Fibroblast of skin of right biceps (primary cell): Measurements from ENCODE around the gene RPS14.
"Not testable (repeated sequence)": the region's sequence is repeated elsewhere in the genome, so short reads cannot be mapped to it uniquely, and the experiment has no call there.

ENCODE experiments used
- DNase-seq: peaks from one replicate; pipeline ENCODE4 v3.0.0-alpha.2; 2013

Gene RPS14

GRCh38 chr5:150443242-150444075, 6.1 kb downstream of the RPS14 start:
- no peak for DNase-seq

GRCh38 chr5:150442699-150443080, 6.8 kb downstream of the RPS14 start:
- DNase-seq = no peak

GRCh38 chr5:150441813-150442698, 7.5 kb downstream of the RPS14 start:
- no peak for DNase-seq

DNA sequence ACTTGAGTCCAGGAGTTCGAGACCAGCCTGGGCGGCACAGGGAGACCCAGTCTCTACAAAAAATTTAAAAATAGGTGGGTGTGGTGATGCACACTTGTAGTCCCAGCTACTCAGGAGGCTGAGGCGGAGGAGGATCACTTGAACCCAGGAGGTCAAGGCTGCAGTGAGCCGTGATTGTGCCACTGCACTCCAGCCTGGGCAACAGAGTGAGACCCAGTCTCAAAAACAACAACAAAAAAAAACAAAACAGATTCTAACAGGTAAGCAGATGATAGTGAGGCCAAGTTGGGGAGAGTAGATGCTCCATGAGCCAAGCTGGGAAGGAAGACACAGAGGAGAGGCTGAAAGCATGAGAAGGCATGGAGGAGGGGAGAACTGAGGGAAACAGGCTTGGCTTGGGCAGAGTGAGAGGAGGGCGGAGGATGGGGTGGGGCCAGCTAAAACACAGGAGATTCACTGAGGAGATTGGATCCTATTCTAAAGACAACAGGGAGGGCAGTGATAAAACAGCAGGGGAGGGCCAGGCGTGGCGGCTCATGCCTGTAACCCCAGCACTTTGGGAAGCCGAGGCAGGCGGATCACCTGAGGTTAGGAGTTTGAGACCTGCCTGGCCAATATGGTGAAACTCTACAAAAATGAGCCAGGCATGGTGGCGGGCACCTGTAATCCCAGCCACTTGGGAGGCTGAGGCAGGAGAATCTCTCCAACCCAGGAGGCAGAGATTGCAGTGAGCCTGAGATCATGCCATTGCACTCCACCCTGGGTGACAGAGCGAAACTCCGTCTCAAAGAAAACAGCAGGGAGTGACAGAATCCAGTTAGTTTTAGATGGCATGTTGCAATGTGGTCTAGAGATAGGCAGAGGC, 8.4 kb downstream of the RPS14 start:
- no peak for DNase-seq

- no peak for DNase-seq
These were observed 10.5 kb downstream of the RPS14 start for GRCh38 chr5:150438873-150439546.

- peak; percentile 79 for DNase-seq
These were observed 13.3 kb downstream of the RPS14 start for GRCh38 chr5:150436141-150436680.

DNA sequence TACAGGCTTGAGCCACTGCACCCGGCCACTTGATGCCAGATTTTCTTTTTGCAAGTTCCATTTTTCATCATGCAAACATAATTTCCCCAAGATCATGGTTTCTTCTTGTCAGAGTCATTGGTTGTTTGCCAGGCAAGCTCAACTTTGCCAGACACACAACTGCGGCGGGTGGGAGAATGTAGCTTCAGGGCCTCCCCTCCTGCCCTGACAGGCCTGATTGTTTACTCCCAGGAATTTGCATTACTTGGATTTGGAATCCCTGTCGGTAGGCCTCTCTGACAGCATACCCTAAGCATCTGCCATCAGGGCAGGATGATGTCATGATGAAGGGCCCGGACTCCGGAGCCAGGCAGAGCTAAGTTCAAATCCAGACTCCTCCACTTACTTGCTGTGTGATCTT, 15.1 kb downstream of the RPS14 start:
- DNase-seq = peak; percentile 84

DNA sequence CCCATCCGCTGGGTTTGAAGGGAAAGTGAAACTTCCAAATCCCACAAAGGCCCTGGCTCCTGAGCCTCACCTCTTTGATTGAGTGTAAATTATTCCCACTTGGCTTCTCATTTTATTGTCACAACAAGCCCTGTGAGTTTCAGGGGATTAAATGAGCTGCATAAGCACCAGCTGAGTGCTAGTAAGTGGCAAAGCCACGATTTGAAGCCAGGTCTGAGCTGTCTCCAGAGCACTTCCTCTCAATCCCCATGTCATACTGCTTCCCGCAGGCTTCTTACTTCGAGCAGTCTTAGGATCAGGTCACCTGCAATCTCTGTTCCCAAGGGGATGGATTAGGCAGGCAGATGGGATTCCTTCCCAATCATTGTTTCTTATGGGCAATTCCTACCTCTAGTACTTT, 18.0 kb downstream of the RPS14 start:
- no peak for DNase-seq

DNA sequence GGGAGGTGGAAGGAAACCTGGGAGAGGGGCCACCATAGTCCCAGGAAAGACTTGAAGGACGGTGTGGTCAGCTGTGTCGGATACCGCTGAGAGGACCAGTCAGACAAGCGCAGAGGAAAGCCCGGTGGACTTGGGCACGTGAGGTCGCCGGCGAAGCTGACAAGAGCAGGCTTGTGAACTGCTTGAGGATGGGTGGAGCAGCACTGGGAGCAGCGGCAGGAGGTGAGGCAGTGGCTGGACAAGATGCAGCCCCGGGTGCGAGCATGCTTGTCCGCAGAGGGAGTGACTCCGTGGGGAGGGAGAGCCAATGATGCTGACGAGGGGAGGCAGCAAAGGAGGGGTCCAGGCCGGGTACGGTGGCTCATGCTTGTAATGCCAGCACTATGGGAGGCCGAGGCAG, 18.5 kb downstream of the RPS14 start:
- DNase-seq = no peak

- no peak for DNase-seq
These were observed 20.1 kb downstream of the RPS14 start for GRCh38 chr5:150429410-150429873.

- no peak for DNase-seq
These were observed 20.6 kb downstream of the RPS14 start for GRCh38 chr5:150428978-150429377.

DNA sequence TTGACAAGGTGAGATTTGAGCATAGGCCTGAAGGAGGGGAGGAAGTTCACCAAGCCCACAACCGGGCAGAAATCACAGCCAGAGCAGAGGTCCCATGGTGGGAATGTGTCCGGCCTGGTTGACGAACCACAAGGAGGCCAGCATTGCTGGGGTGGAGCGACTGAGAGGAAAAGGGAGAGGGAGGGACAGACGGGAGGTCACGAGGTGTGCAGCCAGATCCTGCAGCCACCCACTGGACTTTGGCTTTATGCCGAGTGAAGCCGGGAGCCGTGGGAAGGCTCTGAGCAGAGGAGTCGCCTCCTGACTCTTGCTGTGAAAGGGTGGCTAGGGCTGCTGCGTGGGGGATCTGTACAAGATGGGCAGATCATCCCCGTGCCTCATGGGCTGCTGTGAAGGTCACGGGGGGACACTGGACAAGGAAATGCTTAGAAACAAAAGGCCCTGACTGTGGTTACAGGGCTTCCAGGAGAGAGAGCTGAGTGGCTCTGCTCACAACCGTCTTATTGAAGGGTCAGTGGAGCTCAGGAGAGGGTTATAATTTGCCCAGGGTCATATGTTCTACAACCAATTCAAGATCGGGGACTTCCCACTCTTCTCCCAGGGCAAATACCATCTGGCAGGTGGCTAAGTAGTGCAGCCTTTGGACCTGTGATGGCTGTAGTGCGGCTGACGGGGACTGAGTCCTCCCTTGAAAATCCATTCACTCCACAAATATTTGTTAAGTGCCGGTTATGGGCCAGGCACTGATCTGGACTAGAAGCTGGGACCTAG, 21.2 kb downstream of the RPS14 start:
- DNase-seq = no peak

GRCh38 chr5:150426165-150426564, 23.4 kb downstream of the RPS14 start:
- not testable (repeated sequence) for DNase-seq

GRCh38 chr5:150422758-150423157, 26.8 kb downstream of the RPS14 start:
- DNase-seq = no peak

GRCh38 chr5:150422075-150422474, 27.5 kb downstream of the RPS14 start:
- DNase-seq = no peak

GRCh38 chr5:150419630-150420270, 29.8 kb downstream of the RPS14 start:
- no peak for DNase-seq

- not testable (repeated sequence) for DNase-seq
These were observed 35.4 kb downstream of the RPS14 start for GRCh38 chr5:150413902-150414790.

DNA sequence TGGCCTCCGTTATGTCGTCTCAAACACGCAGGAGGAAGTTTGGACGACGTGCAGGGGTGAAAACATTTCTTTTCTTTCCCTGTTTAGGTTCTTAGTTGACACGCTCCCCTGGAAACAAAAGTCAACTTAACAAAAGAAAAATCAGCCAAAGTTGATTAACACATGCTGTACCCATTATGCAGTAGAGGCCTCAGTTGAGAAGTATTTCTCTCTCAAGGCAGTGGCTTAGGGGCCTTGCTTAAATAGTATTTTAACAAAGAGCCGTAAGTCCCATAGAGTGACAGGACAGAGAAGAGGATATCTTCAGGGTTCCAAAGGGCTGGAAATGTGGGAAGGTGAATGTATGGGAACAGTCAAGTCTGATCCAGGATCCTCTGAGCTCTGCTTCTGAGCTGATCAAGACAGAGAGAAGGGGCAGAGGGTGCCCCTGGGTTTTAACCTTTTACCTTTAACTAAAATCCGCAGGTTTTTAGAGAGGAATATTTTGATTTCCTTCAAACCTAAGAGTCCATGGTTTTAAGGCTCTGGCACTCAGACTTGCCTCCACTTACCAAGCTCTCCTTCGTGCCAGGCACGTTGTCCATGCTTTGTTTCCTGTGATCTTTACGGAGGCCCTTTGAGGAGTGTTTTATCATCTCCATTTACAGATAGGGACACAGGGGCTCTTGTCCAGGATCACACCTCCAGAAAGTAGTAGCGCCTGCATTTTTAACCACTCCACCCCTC, 36.2 kb downstream of the RPS14 start:
- DNase-seq = no peak
